Stimulated activated CD8-positive, alpha-beta memory T cell treated with anti-CD3 and anti-CD28 coated beads, Interleukin-15, amount 100 ng/mL, for 4 hours (primary cell): ENCODE results near the gene PPP4R2.
"Not testable (repeated sequence)": the region's sequence is repeated elsewhere in the genome, so short reads cannot be mapped to it uniquely, and the experiment has no call there.

Experiments
- DNase-seq, 2 donors: peaks; one replicate each; pipeline ENCODE4 v3.0.0-alpha.2; 2020; ENCODE audit warnings: low read depth in 2 of 2

The PPP4R2 gene

GRCh38 chr3:72976281-72976741 is 20.3 kb upstream of the PPP4R2 start:
- no peak for DNase-seq

DNA sequence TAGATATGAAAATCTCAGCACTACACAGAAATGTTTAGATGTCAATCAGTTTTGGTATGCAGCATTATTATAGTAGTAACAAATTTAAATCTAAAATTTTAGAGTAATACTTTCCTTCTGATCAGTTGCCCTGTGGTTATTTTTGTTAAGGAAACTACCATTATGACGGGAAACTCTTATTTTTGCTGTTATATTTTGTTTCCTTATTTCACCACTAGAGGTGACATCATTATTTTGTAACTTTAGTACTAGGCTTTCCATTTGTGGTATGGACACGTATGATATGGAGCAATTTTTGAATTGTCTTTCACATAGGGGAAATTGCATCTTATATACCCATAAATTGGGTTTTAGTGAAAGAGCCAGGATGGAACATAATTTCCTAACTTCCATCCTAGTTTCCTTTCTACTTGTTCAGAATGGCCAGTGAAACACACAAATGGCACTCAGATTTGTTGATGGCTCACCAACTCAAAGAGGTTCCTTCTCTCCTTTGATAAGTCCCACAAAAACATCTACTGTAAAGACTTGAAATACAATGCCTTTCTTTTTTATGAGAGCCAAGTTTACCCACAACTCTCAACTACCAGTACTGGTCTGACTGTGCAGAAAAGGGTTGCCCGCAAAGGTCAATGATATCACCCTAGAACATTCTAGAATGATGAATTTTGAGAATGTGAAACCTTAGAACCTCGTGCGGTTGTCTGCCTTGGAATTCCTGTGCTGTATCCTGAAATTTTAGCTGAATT is 19.4 kb upstream of the PPP4R2 start:
- DNase-seq: no peak

GRCh38 chr3:72982609-72983366 is 13.8 kb upstream of the PPP4R2 start:
- DNase-seq: no peak

DNA sequence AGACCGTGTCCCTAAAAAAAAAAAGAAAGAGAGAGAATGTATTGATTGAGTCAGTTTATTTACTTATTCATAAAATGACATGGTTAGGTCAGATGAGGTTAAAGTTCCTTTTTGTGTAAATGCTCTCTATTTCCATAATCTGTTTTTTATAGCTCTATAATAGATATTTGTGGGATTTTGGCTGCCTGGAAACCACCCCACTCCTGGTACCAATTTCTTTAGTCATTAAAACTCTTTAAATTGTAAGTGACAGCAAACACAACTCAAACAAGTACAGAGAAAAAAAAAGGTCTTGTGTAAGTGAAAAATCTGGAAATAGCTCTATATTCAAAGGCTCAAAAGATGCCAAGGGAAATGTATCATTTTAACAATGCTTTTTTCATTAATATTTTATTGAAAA is 11.0 kb upstream of the PPP4R2 start:
- no peak for DNase-seq

DNA sequence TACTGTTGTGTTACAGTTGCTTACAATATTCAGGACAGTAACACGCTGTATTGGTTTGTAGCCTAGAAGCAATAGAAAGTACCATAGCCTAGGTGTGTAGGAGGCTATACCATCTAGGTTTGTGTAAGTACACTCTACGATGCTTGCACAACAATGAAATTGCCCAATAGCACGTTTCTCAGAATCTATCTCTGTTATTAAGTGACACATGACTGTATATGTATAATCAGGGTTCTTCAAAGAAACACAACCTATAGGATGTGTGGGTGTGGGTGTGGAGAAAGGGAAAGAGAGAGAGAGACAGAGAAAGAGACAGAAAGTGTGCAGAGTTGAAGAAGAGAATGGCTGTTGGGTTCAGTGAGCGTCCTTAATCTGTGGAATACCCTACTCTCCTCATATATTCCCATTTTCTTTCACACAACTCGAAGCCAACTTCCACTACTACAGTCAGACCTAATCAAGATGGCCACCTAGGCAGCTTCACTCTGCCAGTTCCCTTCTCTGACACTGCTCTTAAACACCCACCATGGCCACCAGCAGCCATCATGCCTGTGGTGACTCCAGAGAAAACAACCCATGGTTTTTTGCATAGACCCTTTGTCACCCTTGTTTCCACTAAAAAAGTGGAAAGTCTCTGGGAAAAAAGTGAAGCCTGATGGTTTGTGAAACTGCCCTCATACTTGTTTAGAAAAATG is 5.8 kb upstream of the PPP4R2 start:
- no peak for DNase-seq

- DNase-seq: no peak
These were observed 5.1 kb upstream of the PPP4R2 start for GRCh38 chr3:72991522-72991921.

DNA sequence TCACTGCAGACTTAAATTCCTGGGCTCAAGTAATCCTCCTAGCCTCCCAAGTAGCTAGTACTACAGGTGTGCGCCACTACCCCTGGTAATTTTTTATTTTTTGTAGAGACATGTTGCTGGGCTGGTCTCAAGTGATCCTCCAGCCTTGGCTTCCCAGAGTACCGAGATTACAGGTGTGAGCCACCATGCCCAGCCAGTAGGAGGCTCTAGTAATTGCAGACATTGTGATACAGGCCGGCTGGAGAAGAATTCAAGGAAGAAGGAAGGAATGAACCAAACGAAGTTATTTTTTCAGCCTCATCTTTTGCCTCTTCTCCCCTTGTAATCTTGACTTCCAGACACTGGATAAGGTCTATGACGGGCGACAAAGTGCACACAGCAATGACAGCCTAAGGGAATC is 3.2 kb upstream of the PPP4R2 start:
- no peak for DNase-seq

GRCh38 chr3:72995337-72995736 is 1.3 kb upstream of the PPP4R2 start:
- DNase-seq: no peak

DNA sequence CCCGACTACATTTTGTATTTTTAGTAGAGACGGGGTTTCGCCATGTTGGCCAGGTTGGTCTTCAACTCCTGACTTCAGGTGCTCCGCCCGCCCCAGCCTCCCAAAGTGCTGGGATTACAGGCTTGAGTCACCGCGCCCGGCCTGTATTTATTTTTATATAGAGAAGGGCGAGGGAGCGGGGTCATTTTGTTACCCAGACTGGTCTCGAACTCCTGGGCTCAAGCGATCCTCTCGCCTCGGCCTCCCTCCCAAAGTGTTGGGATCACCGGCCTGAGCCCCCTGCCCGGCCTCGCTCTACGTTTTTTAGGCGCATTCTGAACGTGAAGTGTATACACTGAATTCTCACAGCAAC is 514 bp upstream of the PPP4R2 start:
- no peak for DNase-seq

DNA sequence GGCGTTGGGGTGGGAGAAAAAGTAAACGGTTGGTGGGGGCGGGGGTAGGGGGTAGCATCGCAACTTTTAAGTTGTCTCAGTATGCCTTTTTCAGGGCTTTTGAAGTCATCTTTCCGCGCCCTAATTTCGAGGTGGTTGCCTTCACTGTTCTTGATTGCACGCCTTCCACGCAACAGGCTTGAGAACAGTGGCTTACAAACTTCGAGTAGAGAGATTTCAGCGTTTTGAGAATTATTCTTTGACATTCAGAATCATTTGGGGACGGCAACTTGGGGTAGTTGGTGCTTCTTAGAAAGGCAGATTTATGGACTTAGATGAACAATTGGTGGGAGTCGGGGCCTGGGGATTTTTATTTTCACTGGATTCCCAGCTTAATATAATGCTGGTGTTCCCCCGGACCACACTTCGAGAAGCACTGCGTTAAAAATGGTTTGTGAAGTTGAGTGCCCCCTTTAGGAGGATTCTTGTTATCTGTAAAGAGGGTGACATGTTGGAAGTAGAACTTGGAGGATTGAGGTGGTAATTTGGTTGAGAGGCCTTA is 880 bp downstream of the PPP4R2 start:
- peak in 1 of 2 donors; percentile 11 for DNase-seq

GRCh38 chr3:72998466-72998865 is 1.9 kb downstream of the PPP4R2 start:
- no peak for DNase-seq

DNA sequence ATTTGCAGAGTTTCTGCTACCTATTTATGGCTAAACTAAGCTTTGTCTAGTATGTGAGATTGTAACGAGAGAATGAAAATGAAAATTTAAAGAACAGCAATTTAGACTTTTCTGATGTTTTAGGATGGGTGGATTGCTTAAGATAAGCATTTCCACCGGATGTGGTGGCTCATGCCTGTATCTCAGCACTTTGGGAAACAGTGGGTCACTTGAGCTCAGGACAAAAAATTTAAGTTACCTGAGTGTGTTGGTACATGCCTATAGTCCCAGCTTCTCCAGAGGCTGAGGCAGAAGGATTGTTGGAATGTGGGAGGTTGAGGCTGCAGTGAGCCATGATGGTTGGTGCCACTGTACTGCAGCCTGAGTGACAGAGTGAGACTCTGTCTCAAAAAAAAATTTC is 3.3 kb downstream of the PPP4R2 start:
- DNase-seq: no peak

GRCh38 chr3:73003050-73003449 is 6.4 kb downstream of the PPP4R2 start:
- not testable (repeated sequence) for DNase-seq

DNA sequence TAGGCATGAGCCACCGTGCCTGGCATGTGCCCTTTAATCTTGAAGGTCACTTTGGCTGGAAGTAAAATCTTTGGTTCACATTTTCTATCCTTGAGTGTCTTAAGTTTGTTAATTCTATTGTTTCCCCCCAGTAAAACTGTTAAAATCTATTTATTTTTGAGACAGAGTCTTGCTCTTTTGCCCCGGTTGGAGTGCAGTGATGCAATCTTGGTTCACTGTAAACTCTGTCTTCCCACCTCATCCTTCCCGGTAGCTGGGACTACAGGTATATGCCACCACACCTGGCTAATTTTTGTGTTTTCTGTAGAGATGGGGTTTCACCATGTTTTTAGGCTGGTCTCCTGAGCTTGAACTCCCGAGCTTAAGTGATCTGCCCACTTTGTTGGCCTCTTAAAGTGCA is 7.7 kb downstream of the PPP4R2 start:
- DNase-seq: no peak

DNA sequence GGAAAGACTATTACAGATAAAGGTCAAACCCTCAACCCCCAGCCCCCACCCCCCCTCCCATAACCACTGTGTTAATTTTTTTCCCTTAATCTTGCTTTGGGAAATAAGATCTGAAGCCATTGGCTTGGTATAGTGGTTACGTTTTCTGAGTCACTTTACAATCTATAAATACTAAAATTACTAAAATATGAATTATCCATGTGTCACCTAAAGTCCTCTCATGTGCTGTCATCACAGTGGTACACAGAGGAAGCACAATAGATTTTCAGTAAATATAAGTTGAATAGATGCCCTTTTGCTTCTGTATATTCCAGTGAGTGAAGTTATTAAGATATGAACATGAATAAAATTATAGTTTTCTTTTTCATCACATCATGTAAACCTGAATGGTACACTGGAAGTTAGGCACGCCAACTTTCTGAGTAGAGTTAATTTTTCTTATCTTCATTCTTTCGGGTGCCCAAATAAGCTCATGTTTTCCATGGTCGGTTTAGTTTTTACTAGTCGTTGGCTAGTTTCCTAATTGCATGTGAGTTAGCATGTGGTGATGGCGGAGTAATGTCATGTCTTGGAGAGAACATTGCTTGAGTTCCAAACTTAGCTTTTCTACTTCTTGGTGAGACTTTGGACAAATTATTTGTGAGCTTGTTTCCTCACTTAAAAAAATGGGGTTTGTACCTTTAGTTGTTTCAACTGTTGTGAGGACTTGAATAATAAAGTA is 11.5 kb downstream of the PPP4R2 start:
- DNase-seq: no peak

GRCh38 chr3:73009008-73009407 is 12.4 kb downstream of the PPP4R2 start:
- no peak for DNase-seq

GRCh38 chr3:73009750-73010149 is 13.1 kb downstream of the PPP4R2 start:
- no peak for DNase-seq

DNA sequence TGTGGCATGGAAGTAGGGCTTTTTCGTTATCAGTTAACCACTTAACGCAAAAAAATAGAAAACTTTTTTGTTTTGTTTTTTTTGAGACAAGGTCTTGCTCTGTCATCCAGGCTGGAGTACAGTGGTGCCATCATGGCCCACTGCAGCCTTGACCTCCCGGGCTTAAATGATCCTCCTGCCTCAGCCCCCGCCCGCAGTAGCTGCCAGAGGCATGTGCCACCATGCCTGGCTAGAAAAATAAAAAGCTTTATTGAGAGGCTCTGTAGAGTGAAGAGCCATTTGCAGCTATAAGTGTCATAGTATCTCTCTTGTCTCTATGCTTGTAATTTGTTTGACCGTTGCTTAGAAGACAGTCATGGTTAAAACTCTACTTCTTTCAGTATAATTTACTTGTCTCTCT is 13.5 kb downstream of the PPP4R2 start:
- DNase-seq: no peak

DNA sequence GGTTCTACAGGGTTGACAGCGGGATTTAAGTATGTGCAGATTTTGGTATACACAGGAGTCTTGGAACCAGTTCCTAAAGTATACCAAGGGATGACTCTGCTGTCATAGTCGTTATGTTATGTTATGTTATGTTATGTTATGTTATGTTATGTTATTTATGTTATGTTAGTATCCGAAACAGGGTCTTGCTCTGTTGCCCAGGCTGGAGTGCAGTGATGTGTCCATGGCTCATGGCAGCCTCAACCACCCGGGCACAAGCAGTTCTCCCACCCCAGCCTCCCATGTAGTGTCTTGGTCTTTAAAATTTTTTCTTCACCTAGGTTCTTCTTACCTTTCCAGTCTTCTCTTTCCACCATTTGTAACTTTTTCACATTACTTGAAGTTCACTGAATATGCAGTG is 21.7 kb downstream of the PPP4R2 start:
- no peak for DNase-seq

- DNase-seq: no peak
These were observed 22.3 kb downstream of the PPP4R2 start for GRCh38 chr3:73018790-73019441.

DNA sequence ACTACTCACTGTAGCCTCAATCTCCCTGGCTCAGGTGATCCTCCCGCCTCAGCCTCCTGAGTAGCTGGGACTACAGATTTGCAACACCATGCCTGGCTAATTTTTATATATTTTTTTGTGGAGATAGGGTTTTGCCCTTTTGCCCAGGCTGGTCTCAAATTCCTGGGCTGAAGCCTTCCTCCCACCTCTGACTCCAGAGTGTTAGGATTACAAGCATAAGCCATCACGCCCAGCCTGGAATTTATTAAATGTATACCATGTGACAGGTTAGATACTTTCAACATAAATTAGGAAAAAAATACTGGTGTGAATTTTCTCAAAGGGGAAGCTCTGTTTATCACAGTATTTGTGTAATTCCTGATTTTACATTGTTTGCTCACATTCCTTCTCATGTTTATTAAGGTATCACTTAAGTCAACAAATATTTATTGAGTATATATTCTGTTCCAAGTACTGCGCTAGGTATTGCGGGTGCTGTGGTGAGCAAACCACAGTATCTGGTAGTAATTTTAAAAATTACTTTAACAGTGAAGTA is 24.8 kb downstream of the PPP4R2 start:
- no peak for DNase-seq
